HG02970 (cell line): ENCODE results near the gene SAMD4B.

Experiments
- ATAC-seq: cut with Tn5 transposase; IDR thresholded peaks from one replicate; pipeline ENCODE4 v1.9.1; 2021; ENCODE audit warnings: mild to moderate bottlenecking, moderate library complexity, moderate number of reproducible peaks; ENCODE audit not compliant: unreplicated experiment, low FRiP score

Gene SAMD4B

DNA sequence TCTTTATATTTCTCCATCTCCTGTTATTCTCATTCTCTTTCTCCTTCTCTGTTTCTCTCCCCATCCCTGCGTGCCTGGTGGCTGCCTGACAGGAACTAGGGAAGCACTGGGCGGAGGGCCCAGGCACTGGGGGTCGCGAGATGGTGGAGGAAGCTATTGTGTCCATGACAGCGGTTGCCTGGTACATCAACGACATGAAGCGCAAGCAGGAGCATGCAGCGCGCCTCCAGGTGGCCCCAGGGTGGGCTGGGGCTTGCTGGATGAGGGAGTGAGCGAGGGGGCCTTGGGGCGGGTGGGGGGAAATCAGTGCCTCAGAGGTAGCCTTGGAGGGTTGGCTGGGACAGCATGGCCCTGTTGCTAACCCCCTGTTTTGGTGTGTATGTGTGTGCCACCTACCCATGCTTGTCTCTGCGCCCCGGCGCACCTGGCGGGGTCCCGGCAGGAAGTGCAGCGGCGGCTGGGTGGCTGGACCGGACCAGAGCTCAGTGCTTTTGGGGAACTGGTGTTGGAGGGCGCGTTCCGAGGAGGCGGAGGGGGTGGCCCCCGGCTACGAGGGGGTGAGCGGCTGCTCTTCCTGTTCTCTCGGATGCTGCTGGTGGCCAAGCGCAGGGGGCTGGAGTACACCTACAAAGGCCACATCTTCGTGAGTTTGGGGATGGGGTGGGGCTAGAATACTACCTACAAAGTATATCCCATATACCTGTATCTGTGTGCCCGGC lies 75.4 kb downstream of the SAMD4B start:
- no peak for ATAC-seq

DNA sequence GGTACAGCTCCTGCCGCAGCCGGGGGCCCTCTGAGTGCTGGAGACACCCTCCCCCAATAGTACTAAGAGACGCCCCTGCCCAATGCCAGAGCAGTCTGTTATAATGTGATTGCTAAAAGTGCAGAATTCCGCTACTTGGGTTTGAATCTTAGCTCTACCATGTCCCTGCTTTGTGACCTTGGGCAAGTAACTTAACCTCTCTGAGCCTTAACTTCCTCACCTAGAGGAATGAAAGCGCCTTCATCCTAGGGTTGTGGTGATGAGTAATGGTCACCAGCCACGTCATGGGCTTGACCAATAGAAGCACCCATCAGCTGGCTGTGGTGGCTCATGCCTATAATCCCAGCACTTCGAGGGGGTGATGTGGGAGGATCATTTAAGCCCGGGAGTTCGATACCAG lies 76.8 kb downstream of the SAMD4B start:
- no peak for ATAC-seq

DNA sequence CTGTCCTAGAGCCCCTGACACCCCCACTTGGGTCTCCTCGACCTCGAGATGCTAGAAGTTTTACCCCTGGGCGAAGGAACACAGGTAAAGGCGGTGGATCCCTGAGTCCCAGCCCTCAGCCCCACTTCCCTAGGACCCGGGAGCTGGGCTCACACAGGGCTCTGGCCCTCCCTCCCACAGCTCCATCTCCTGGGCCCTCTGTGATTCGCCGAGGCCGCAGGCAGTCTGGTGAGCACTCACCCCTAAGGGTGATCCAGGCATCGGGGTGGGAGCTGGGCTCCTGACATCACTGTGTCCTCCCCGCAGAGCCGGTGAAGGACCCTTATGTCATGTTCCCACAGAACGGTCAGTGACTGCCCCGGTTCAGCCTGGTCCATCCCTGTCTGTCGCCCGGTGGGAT lies 78.5 kb downstream of the SAMD4B start:
- ATAC-seq, result no peak

DNA sequence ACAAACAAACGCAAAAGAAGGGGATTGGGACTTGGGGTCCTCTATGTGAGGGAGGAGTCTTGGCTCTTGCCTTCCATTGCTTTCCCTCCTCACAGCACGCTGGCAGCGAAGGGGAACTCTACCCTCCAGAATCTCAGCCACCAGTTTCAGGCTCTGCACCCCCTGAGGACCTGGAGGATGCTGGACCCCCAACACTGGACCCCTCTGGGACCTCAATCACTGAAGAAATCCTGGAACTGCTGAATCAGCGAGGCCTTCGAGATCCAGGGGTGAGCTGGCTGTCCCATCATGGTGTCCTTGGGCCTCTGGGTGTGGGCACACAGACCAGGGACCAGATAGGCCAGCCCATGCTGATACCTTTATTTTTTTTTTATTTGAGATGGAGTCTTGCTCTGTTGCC lies 79.8 kb downstream of the SAMD4B start:
- ATAC-seq, result no peak

DNA sequence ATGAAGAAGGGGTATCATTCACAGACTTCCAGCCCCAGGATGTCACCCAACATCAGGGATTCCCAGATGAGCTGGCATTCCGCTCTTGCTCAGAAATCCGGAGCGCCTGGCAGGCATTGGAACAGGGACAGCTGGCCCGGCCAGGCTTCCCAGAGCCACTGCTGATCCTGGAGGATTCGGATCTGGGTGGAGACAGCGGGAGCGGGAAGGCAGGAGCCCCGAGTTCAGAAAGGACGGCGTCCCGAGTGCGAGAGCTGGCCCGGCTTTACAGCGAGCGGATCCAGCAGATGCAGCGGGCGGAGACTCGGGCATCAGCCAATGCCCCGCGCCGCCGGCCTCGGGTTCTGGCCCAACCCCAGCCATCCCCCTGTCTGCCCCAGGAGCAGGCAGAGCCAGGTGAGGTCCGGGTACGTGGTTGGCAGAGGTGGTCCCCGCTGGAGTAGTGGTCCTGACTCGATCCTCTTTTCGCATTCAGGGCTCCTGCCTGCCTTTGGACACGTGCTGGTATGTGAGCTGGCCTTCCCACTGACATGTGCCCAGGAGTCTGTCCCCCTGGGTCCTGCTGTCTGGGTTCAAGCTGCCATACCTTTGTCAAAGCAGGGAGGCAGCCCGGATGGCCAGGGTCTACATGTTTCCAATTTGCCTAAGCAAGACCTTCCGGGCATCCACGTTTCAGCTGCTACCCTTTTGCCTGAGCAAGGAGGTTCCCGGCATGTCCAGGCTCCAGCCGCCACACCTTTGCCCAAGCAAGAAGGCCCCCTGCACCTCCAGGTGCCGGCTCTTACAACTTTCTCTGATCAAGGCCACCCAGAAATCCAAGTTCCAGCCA lies 81.3 kb downstream of the SAMD4B start:
- ATAC-seq, result no peak

DNA sequence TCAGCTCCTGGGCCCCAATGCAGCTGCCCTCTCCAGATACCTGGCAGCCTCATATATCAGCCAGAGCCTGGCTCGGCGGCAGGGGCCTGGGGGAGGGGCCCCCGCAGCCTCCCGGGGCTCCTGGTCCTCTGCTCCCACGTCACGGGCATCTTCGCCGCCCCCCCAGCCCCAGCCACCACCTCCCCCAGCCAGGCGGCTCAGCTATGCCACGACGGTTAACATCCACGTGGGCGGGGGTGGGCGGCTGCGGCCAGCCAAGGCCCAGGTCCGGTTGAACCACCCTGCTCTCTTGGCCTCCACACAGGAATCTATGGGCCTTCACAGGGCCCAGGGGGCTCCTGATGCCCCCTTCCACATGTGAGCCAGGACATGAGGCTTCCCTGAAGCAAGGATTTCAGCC lies 82.7 kb downstream of the SAMD4B start:
- ATAC-seq, result no peak

DNA sequence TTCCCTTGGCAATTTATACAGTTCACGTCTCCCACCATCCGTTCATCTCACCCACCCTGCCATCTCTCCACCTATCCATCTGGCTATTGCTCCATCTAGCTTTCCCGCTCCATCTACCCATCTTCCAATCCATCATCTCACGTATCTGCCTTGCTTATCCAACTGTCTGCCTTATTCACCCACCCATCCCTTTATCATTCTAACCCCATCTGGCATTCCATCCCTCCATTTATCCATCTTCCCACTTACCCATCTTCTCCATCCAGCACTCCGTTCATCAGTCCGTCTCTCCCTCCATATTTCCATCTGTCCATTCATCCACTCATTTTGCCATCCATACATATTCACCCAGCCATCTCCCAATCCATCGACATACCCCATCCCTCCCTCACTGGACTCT lies 83.5 kb downstream of the SAMD4B start:
- no peak for ATAC-seq

DNA sequence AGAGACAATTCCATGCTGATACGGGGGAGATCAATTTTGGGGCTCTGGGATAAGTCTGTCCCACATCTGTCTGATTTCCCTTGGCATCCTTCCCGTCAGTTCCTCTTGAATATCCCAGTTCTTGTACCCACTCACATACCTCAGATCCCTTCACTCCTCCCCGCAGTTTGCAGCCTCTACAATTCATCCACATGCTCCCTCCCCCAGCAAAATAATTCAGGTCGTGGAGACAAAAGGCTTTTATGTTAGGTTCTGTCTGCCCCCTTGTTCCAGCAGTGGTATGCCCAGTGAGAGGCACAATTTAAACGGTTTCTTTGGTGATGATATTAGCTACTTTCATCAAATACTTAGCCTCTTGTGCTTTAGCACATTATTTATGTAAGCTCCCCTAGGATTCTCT lies 83.9 kb downstream of the SAMD4B start:
- ATAC-seq, result no peak

DNA sequence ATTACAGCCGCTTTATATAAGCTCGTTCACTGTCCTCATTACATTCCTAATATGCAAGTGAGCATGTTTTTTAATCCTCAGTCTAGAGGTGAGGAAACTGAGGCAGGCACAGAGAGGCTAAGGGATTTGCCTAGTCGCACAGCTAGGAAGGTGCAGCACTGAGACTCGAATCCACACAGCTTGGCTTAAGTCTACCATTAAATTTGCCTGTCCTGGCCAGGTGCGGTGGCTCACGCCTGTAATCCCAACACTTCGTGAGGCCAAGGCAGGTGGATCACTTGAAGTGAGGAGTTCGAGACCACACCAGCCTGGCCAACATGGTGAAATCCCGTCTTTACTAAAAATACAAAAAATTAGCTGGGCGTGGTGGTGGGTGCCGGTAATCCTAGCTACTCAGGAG lies 85.5 kb downstream of the SAMD4B start:
- no peak for ATAC-seq

DNA sequence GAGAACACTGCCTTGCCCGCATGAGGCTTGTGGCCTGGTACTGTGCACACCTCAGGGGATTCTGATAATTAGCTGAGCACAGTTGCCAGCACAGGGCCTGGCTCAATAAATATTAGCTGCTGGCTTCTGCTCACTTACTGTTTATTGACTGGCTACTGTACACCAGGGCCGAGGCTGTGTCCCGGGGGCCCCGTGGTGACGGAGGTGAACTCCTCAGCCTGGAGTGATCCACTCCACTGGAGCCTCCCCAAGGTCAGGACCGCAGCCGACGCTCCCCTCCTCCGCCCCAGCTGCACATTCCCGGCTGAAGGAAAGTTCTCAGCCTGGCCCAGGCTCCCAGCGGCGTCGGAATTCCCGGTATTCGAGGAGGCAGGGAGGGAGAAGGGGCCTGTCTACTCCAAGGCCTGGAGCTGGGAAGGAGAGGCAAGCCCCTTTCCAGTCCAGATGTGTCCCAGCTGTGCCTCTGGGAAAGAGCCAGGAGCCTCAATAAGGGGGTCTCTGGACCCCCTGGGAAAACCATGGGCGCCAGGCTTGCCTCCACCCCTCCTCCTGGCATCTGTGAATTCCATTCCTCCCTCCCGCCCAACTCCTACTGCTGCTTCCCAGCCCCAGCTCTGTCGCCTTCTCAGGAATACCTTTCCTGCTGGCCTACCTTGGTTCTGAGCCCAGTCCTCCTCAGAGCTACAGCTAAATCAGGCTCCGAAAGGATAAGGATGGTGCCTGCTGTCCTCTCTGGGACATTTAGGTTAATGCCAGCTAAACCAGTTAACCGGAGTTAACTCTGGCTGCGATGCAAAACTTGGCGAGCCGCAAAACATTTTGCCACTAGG lies 86.3 kb downstream of the SAMD4B start:
- no peak for ATAC-seq

DNA sequence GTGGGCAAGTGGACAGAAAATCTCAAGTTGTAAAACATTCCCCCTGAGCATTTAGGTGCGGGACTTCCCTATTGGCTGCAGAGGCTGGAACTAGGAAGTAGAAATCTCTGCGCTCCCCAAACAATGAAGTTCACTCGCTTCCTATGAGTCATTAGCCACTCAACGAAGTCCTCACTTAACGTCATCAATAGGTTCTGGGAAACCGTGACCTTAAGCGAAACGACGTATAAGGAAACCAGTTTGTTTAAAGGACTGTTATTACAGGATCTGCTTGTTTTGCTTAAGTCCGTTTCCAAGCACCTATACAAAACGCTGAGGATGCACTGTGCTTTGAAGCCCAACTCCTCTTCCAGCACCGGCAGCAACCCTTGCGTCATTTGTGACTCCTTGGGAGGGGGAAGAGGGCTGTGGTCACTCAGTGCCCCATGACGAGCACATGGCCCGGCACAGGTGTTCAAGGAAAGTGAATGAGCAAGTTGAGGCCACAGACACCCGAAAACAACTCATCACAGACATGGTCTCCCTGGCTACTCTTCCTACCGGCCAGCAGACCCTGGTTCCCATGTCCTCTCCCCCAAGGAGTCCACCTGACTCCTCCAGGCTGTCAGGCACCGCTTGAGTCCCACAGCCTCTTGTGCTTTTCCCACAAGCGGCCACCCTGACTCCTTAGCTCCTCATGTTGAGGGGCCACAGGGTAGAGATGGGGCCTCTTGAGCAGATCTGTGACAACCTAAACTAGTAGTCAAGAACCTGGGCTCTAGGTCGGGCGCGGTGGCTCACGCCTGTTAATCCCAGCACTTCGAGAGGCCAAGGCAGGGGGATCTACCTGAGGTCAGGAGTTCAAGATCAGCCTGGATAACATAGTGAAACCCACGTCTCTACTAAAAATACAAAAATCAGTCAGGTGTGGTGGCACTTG lies 88.7 kb downstream of the SAMD4B start:
- ATAC-seq, result no peak

DNA sequence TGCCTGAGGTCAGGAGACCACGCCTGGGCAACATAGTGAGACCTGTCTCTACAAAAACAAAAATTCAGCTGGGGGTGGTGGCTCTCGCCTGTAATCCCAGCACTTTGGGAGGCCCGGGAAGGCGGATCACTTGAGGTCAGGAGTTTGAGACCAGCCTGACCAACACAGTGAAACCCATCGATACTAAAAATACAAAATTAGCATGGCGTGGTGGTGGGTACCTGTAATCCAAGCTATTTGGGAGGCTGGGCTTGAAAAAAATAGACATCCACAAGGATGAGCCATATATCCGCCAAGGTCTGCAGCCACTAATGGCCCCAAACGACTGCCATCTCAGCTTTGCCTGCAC lies 90.4 kb downstream of the SAMD4B start:
- no peak for ATAC-seq

DNA sequence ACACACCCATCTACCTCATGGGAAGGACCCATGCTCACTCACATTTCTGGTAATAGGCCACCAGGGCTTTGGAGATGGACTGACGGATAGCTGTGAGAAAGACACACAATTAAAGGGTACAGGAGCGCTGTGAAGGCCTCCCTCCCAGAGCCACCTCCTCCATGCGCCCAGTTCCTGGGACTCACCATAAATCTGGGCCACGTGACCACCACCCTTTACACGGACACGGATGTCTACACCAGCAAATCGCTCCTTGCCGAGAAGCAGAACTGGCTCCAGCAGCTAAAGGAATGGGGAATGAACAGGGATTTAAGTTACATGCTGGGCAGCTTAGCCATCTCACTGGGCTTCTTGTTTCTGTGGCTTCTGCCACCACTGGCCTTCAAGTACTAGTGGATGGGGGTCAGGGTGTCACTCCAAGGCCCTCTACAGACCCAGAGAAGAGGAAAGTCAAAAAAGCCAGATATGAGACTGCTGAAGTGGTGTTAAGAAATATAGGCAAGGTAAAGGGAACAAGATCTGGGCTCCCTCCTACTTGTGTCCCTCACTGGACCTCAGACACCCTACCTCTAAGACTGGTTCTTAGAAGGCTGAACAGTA lies 91.4 kb downstream of the SAMD4B start:
- no peak for ATAC-seq

DNA sequence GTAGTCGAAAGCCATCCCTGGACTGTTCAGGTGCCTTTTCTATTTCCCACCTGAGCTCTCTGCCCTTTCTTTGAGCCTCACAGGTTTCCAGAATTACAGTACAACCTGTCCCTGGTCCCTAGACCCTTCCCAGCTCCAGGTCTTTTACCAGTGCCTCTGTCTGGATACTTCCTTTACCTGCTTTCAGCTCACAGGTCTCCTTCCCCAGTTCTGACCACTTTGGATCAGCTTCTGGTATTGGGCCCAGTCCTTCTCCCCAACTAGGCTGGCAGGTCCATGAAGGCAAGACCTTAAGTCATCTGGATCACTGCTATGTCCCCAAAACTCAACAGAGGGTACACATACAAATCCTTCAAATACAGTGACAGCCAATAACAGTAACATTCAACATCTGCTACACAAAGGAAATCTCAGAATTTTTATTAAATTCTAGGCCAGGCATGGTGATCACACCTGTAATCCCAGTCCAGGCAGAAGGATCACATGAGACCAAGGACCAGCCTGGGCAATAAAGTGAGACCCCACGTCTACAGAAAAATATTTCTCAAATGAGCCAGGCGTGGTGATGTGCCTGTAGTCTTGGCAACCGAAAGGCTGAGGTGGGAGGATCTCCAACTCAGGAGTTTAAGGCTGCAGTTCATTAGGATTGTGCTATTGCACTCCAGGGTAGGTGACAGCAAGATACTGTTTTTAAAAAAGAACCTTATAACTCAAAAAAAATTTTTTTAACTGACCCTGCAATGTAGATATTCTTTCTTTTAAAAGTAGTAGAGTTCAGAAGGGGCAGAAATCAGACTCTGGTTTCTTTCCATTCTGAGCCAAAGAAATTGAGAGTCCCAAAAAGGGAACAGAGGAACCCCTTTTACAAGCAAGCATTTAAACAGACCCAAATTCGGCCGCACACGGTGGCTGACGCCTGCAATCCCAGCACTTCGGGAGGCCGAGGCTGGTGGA lies 92.2 kb downstream of the SAMD4B start:
- ATAC-seq, result no peak
